ENCODE results near the gene FIG4.

- TF ChIP-seq TARDBP (IDR thresholded peaks at IDR 0.05): no peak
- no peak for TF ChIP-seq SP1 (IDR thresholded peaks at IDR 0.05)
- TF ChIP-seq SUZ12 (IDR thresholded peaks at IDR 0.05): no peak
- TF ChIP-seq FOXM1 (IDR thresholded peaks at IDR 0.05; ENCODE audit: borderline replicate concordance): no peak
- no peak for TF ChIP-seq ELF4 (IDR thresholded peaks at IDR 0.05)
- no peak for TF ChIP-seq FOXK2 (IDR thresholded peaks at IDR 0.05)
- no peak for TF ChIP-seq ARNT (IDR thresholded peaks at IDR 0.05)
- no peak for TF ChIP-seq PKNOX1 (IDR thresholded peaks at IDR 0.05)
- TF ChIP-seq HDGF (IDR thresholded peaks at IDR 0.05; ENCODE audit: borderline replicate concordance): no peak
- TF ChIP-seq LEF1 (IDR thresholded peaks at IDR 0.05; ENCODE audit: borderline replicate concordance): no peak
Observed at GRCh38 chr6:109782491-109782999, 91.4 kb downstream of the FIG4 start.
